ENCODE results near the gene CORO2A. TPM values are rescaled to one million over a fixed set of nuclear protein-coding genes. Genes with fewer than 3 reads are reported as not detected.

The CORO2A gene
- total and polyA plus RNA-seq, 2 of the 8 experiments (the other 6 are each of a cell fraction or from before 2014, with no cell fraction given): 13.7 to 27.9 TPM

DNA sequence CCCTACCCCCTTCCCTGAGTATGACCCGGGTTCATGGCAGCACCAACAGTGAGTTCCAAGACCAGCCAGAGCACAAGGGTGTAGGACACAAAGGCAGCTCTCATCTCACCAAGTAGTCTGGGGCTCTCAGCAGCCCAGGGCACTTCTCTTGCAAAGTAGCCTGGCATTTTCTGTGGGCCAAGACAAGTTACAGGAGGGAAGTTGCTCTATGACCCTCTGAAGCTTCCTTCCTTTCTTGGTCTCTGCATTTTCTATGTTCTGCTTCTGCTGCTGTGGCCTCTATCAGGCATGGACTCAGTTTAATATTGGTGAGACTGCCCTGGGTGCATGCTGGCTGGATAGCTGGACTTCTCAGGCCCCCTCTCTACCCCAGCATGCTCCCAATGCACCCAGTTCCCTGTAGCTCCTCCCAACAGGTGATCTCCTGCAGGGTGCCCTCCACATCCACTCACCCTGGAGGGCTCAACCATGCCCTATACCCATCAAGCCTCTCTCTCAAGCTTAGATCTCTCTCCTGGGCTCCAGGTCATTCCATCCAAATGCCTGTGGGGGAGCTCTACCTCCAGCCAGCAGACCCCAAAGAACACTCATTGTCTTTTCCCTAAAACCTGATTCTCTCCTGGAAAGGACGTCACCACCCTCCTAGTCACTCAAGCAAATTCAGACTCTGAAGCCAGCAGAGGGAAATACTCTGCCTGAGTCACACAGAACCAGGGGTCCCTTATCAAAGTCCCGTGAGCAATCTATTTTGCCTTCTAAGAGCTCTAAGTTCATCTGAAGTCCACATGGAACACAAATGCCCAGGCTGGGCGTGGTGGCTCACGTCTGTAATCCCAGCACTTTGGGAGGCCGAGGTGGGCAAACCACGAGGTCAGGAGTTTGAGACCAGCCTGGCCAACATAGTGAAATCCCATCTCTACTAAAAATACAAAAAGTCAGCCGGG lies 49.2 kb upstream of the CORO2A start:
- CTCF ChIA-PET (ENCODE audit: partially characterized antibody): interaction anchor here (0.7 to 3.4 kb wide), 27 partner anchors 8 to 123 kb away, joined by 3 to 18 read pairs (median 5); partner anchors contain the start of genes TBC1D2 and TRIM14
- 0 out of 2 replicates have a peak overlapping the region, but pooled peaks have one; percentile 39 for H2BK12ac ChIP-seq (ENCODE audit: low read depth, low read length)

More for the DNA sequence above, 49.2 kb upstream of the CORO2A start:
- Histone ChIP-seq H3K4ac (replicated peaks; ENCODE audit: insufficient read length, low read depth, low read length) (peak overlapping the region; percentile 81), H3K4me2 (ENCODE audit: insufficient read depth in 1 of 2, low read depth in 2 of 2, low read length in 2 of 2) (no peak overlapping the region), H4K8ac (ENCODE audit: extremely low read depth, insufficient read depth, low read length) (no peak overlapping the region), H3K79me1 (ENCODE audit: low read depth, low read length) (no peaks in the 10 kb centered on the region), H3K4me3 (ENCODE audit: extremely low read depth in 1 of 4, insufficient read depth in 2 of 4, low read depth in 3 of 4, low read length in 4 of 4) (no peak overlapping the region), H3K4me1 (replicated peaks in 1 of 4; ENCODE audit: control insufficient read depth in 3 of 4, insufficient read depth in 4 of 4, low read length in 3 of 4) (peaks cover 0 to 3% (median 2%) of the 10 kb centered on the region in 4 experiments; a peak in 3 of 7 replicates), H3K9ac (replicated peaks in 1 of 4; ENCODE audit: extremely low read depth in 1 of 4, low read depth in 3 of 4, low read length in 3 of 4) (no peak overlapping the region), H4K20me1 (replicated peaks in 1 of 2; ENCODE audit: control insufficient read depth in 1 of 2, insufficient read depth in 2 of 2, low read length in 2 of 2) (no peaks in the 10 kb centered on the region), H2BK120ac (replicated peaks; ENCODE audit: low read depth, low read length) (no peak overlapping the region), H3K36me3 (ENCODE audit: control insufficient read depth in 2 of 4, insufficient read depth in 4 of 4, low read length in 3 of 4) (no peaks in the 10 kb centered on the region; a peak in 1 of 8 replicates), H3K18ac (ENCODE audit: extremely low read depth, low read length) (no peak overlapping the region), H3K23ac (ENCODE audit: insufficient read length) (no peak overlapping the region), H3K23me2 (ENCODE audit: low read depth, low read length) (no peaks in the 10 kb centered on the region), H3K14ac (ENCODE audit: insufficient read length) (no peak overlapping the region), H4K91ac (replicated peaks; ENCODE audit: insufficient read length, low read length) (no peak overlapping the region), H2BK20ac (ENCODE audit: low read length) (no peak overlapping the region), H2BK15ac (ENCODE audit: low read length) (no peak overlapping the region), H3K56ac (replicated peaks; ENCODE audit: insufficient read length, low read depth, low read length) (no peak overlapping the region), H2AFZ (ENCODE audit: low read length) (no peak overlapping the region), H3K9me3 (ENCODE audit: insufficient read depth in 2 of 2, low read depth in 1 of 2, low read length in 1 of 2) (no peaks in the 10 kb centered on the region), H3K27ac (ENCODE audit: low read depth, low read length) (no peak overlapping the region), H4K5ac (ENCODE audit: insufficient read length, low read depth, low read length) (no peak overlapping the region), H2BK5ac (ENCODE audit: low read depth, low read length) (no peak overlapping the region), H3K79me2 (ENCODE audit: control insufficient read depth in 1 of 2, insufficient read depth in 2 of 2, low read length in 2 of 2) (no peaks in the 10 kb centered on the region), H3K27me3 (replicated peaks in 1 of 4; ENCODE audit: control insufficient read depth in 3 of 4, extremely low read depth in 1 of 4, insufficient read depth in 3 of 4, low read length in 3 of 4) (no peaks in the 10 kb centered on the region), H2AK5ac (ENCODE audit: low read depth, low read length) (no peak overlapping the region)
- TF ChIP-seq, protein P1, sequence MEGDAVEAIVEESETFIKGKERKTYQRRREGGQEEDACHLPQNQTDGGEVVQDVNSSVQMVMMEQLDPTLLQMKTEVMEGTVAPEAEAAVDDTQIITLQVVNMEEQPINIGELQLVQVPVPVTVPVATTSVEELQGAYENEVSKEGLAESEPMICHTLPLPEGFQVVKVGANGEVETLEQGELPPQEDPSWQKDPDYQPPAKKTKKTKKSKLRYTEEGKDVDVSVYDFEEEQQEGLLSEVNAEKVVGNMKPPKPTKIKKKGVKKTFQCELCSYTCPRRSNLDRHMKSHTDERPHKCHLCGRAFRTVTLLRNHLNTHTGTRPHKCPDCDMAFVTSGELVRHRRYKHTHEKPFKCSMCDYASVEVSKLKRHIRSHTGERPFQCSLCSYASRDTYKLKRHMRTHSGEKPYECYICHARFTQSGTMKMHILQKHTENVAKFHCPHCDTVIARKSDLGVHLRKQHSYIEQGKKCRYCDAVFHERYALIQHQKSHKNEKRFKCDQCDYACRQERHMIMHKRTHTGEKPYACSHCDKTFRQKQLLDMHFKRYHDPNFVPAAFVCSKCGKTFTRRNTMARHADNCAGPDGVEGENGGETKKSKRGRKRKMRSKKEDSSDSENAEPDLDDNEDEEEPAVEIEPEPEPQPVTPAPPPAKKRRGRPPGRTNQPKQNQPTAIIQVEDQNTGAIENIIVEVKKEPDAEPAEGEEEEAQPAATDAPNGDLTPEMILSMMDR (IDR thresholded peaks at IDR 0.05; ENCODE audit: control extremely low read depth in 1 of 3, insufficient read depth in 1 of 3, low read depth in 1 of 3, low read length in 3 of 3): peak in 2 of 3 experiments; percentile 33 to 59; a peak in 2 of 4 replicates
- no peak for TF ChIP-seq TAF7 (optimal IDR thresholded peaks at IDR 0.05; ENCODE audit: borderline replicate concordance, low read depth, low read length)
- no peak for TF ChIP-seq SAP30 (IDR thresholded peaks at IDR 0.05; ENCODE audit: insufficient read depth, insufficient replicate concordance, low read length)
- TF ChIP-seq CBX5 (IDR thresholded peaks at IDR 0.05; ENCODE audit: low read depth, low read length): no peak
- no peak for TF ChIP-seq SIRT6 (IDR thresholded peaks at IDR 0.05; ENCODE audit: low read length)
- peak; percentile 49 to 58 for TF ChIP-seq RAD21 (IDR thresholded peaks at IDR 0.05 in 1 of 2, conservative IDR thresholded peaks at IDR 0.05 in 1 of 2; ENCODE audit: low read depth in 2 of 2, low read length in 2 of 2)
- no peak for FAIRE-seq
- 88% methylated on average over 8 of the region's 8 CpGs; no CpG with 5 or more reads in 1 of the 2 experiments for WGBS, 2 experiments (ENCODE audit: extremely low coverage in 1 of 2, insufficient coverage in 1 of 2, insufficient read length in 1 of 2, insufficient replicate concordance in 2 of 2, low coverage in 1 of 2, low lambda C conversion rate in 2 of 2, missing lambda C conversion rate in 1 of 2)
- no peak for DNase-seq (ENCODE audit: low read depth in 1 of 2, low spot score in 2 of 2)
- POLR2A ChIA-PET (ENCODE audit: partially characterized antibody): interaction anchor here (0.7 to 1.4 kb wide), 5 partner anchors 8 to 42 kb away, joined by 3 to 6 read pairs (median 3); partner anchors contain the start of gene TBC1D2
